NOMO-1 (cell line): Measurements from ENCODE around the gene ITPR1.

ENCODE experiments used
- DNase-seq, 2 experiments: peaks; one replicate each; lab custom pipeline; 2025; ENCODE audit not compliant: unreplicated experiment in 2 of 2; lab: John Stamatoyannopoulos, UW

Gene ITPR1

DNA sequence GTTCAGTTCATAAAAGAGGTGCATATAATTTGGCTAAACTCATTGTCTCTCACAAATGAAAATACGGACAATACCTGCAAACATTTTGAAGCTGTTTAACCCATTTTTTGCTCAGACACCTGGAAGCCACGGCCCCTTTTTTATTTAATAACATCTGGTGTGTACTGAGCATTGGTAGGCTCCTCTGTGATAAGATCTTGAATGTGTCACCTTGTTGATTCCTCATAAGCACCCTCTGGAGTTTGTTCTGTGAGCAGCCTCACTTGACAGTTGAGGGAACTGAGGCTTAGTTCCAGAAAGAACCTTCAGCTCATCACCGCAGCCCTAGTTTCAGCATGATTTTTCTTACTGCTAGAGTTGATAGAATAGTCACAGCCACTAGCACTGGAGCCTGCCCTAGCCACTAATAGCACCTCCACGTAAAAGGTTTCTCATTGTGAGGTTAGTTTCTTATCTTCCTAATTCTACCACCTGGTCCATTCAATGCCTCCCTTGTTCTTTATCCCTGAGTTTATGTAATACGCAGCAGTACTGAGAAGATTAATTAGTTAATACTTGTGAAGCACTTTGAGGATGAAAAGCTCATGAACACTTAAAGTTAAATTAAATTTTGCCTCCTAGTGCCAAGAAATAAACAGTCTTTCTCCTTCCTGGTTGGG is 71.9 kb downstream of the ITPR1 start:
- DNase-seq, result no peak

DNA sequence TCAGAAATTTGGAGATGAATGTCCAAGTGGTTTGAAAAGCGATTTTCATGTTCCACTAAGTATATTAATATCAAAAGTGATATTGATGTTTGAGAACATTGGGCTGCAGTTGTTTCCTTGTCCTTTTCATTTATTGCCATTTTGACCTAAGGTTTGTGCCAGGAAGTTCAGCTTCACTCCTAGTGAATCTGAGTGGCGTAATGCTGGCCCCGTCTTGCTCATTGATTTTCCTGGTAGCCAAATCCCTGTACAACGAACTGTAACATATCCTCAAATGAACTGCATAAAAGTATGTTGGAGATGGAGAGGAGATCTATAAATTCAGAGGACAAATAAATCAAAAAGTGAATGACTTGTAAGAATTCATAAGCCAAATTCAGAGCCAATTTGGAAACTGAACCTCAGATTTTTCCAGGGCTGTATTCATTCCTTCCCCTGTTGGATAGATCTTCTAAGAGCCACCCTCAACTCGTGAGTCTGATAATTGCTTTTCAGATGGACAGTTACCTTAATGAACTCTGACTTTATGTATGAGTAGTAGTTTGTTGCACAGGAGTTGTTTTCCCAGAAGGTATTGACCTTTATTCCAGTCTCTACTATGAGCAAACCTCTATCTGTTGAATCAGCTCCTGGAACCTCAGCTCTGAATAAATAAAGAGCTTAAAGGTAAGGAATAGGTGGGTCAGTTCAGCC is 72.8 kb downstream of the ITPR1 start:
- no peak for DNase-seq

DNA sequence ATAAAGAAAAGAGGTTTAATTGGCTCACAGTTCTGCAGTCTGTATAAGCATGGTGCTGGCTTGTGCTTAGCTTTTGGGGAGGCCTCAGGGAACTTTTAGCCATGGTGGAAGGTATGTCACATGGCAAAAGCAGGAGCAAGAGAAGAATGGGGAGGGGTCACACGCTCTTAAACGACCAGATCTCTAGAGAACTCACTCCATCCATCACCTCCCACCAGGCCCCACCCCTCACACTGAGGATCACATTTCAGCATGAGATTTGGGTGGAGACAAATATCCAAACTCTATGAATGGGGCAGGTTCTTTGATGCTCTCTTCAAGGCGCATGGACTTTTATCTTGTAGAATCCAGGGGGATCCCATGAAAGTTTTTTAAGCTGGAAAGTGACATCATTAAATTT is 75.7 kb downstream of the ITPR1 start:
- DNase-seq, result no peak

DNA sequence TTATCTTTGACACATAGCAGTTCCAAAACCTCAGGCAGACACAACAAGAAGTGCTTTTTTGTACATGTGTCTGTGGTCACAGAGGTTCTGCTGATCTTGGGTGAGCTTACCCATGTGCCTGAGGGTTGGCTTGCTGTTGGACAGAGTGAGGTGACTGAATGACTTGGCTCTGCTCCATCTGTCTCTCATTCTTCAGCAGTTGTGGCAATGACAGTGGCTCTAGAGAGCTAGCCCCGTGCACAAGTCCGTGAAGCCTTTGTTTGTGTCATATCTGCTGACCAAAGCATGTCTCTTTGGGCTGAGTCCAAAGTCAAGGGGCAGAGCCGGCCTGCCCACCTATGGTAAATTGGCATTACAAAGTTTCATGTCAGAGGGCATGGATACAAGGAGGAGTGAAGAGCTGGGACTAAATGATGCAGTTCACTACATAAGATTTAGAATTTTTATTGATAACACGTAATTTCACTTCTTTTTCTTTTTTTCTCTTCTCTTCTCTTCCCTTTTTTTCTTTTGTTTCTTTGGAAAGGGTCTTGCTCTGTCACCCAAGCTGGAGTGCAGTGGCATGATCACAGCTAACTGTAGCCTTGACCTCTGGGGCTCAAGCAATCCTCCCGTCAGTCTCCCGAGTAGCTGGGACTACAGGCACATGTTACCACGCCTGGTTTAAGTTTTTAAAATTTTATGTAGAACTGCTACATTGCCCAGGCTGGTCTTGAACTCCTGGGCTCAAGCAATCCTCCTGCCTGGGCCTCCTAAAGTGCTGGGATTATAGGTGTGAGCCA is 77.9 kb downstream of the ITPR1 start:
- no peak for DNase-seq

DNA sequence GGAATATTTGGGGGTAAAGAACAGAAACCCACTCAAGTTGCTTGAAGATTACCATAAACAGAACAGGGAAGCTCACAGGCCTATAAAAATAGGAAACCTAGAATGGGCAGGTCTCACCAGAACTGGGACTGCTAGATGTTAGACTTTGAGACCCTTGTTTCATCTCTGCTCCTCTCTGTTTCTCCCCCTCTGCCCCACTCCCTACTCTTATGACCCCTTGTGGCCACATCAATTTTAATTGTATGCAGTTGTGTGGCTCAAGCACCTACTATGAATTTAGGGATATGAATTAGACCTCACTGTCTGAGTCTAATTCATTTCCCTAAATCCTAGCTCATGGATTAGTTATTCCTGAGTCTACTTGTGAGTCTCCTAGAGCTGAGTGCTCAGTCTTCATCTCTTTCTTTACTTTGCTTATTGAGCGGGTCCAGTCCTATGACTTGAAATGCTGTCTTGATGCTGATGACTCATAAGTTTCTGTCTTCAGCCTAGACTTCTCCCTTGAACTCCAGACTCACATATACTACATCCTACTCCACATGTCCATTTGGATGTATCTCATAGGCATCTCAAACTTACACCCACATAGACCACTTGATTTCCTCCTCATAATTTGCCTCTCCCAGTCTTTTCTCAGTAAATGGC is 78.7 kb downstream of the ITPR1 start:
- DNase-seq, result peak in 1 of 2 experiments; percentile 7

DNA sequence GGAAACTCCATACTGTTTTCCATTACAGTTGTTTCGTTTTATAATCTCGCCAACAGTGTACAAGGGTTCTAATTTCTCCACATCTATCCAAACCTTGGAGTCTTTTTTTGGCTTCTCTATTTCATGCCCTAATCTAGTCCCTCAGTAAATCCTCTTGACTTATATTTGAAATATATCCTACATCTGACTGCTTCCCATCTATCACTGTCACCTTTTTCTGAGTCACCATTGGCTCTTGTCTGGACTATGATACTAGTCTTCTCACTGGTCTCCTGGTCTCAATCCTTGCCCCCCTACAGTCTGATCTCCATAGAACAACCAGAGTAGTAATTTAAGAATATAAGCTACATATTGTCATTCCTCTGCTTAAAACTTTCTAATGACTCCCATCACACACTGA is 80.0 kb downstream of the ITPR1 start:
- DNase-seq, result no peak

DNA sequence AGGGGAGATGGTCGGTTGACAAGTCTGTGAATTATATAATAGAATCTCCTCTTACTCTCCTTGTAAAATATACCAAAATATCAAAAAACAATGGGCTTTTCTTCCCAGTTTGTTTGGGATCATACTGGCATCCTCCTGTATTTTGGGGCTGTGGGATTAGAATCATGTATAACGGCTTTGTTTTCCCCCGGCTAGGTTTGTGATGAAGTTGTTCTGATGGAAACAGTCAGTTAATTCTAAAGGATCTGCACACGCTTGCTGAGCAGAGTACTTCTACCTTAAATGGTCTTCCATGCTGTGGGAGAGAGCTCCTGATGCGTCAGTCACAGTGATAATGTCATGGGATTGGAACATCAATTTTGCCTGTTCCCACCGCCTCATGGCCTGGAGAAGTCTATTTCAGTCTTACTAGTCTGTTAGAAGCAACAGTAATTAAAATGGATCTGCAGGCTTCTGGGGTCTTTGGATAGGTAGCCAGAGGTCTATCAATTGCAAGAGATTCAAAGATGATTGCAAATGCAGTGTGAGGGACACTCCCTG is 81.3 kb downstream of the ITPR1 start:
- DNase-seq, result no peak

DNA sequence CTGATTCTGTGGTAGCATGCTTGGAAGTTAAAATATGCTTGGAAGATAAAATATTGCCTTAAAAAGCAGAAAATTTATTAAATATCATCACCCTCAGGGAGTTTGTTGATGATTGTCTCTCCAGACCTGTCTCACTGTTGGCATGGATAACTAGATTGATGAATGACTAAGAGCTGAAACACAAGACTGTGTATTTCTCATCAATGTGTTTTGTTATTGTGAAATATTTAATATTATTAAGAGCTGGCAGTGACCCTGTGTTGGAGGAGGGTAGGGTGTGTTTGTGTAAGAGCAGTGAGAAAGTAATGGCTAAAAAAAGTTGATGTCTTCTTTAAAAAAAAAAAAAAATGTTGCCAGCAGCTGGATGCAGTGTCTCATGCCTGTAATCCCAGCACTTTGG is 82.2 kb downstream of the ITPR1 start:
- no peak for DNase-seq

DNA sequence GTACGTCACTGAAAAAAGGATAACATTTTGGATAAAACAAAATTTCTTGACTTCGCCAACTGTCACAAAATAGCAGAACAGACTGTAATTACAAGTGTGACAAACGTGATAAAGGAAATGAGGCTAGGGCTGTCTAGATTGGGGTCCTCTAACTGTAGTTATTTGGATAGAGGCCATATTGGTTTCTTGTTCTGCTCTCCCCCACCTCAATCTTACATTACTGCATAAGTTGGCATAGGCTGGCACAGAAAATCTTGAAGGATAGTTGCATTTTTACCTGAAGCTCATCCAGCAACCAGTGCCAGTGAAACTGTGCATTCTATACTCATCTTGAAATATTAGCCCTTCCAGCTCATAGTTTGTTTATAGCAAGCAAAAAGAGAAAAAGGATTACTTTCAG is 84.6 kb downstream of the ITPR1 start:
- DNase-seq, result no peak

DNA sequence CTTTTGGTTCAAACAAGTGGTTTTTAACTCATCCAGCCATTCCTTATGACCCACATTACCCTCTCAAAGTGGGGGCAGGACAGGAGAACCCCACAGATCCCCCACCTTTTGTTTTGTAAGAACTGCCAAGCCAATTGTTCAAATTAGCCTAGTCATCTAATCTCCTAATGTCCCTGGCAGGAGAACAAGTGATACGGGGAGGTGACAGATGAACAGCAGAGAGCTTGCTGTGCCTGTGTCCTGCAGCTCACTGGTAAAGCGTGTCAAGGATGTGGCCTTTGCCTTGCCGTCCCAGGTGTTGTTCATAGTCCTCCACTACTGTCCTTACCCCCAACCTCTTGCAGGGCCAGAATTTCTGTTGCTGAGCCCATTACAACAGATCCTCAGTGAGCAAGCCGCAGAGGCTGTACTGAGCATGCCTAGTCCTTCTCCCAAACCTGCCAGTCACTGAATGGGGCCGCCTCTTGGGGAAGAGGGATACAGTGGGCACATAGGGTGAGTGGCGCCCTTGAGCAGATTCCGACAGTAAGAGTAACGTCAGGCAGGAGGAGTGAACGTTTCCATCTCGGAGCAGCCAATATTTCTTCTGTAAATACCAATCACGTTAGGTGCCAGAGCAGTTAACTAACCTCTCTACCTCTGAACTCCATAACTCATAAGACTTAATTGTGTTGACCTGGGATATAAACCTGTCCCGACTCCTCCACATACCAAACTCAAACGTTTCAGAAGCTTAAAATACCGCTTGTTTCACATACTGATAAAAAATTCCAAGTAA is 87.4 kb downstream of the ITPR1 start:
- no peak for DNase-seq

DNA sequence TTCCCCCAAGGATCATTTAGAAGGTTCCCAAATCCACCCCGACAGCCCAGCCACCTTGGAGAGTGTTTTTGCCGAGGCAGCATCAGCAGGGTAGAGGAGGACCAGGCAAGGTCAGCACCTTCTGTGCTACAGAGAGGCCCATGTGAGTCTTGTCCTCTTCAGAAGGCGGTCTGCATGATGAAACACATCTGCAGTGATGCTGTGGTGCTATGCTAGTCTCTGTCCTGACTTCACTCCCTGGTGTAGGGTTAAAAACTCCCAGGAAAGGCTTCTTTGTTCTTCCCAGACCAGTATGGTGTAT is 87.9 kb downstream of the ITPR1 start:
- no peak for DNase-seq

DNA sequence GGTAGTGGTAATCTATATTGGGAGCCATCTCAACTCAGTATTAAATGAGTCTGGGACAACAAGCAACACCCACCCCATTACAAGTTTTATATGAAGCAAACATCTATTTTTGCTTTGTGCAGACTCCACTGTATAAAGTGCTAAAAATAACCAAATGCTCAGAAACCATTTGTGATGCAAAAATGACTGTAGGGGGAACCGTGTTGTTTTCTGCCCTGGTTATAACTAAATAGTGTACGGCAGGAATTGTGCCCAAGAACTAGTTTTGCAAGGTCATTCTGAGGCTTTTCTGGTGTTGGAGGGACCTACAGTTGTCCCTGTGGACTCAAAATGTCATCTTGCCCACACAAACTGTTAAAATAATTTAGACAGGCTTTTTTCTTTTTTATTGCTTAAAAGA is 88.3 kb downstream of the ITPR1 start:
- DNase-seq, result no peak

DNA sequence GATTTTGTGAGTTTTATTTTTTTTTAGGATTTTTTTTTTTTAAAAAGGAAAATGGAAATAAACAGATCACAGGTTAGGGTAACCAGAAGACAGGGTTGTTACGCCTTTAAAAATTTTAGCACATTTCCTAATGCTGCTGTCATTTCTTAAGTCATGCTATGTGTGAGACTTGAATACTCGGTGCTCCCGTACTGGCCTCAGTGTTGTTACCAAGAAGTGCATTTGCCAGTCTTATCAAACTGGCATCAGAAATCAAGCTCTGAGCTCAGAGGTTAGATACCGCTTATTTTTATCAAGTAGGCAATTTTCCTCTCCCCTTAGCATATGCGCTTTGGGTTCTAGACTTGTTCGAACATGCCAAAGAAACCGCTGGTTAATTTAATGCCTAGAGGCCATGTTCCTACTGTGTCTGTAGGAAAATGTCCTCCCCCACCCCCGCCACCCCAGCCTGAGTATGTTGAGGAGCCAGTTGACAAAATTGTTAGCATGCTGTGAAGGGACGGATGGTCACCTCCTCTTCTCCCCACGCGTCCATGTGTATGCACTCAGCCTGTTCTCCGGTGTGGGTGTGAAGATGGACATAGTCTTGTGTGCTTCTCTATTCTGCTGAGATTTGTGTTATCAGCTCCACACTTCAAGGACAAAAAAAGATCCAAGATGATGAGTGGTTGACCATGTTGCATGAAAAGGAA is 88.9 kb downstream of the ITPR1 start:
- no peak for DNase-seq

DNA sequence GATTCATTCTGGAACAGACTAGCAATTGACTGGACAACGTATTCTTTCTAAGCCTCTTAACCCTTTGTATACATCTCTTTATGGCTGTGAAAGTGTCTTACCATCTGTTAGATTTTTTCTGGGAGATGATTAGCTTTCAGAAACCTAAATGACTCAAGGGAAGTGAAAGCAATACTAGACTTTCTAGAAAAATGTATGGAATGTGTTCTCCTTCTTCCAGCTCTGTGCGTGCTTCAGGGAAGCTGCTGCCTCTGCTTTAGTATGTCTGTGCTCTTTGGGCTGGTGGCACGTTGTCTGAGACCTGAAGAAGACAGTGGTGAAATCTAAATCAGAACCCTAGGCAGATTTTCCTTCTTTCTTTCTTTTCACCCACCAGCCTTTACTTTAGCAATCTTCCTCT is 89.5 kb downstream of the ITPR1 start:
- no peak for DNase-seq

DNA sequence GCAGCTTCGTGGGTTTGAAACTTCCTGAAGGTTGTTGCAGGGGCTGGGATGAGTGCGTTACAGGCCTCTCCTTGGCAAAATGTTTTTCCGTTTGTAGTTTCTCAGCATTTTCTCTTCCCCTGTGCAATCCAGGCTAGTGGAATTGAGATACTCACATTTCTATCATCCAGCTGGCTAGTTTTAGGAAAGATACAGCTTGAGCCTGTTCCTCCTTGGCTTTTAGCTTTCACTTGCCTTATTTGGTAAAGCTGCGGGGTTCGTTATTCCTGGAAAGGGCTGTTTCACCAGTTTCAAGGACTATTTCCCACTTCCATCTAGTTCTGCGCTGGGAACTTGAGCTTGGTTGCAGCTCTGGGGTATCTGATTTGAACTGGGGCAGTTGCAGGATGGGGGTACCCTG is 90.3 kb downstream of the ITPR1 start:
- no peak for DNase-seq

DNA sequence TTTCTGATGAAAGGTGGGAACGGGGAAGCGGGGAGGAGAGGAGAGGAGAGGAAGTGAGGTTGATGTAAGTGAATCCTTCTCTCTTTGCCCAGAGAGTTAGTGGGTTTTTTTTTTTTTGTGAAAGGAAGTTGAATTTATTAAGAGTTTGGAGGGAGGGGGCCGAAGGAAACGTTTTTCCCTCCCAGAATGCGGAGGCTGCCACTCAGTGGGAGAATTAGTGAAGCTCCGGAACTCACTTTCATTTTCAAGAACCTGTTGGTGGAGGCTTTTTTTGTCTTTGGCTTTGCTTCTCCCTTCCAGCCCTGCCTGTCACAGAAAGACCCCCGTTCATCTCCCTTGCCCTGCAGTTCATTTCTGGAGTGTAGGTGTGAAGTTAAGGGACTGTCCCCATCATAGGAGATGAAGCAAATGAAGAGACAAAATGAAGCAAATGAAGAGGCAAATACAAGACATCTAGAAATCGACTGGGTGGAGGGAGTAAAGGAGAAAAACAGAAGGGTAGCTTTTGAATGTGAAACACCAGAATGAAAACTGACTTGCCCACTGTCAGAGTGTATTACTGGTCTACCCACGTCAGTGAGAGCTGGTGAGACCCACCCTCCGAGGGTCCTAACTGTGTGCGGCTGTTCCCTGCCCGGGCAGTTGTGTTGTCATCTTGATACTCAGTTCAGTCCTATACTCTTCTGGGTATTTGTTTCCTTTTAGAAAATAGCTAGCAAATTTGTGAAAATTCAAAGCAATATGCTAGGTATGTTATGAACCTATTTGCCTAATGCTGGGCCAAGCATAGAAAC is 91.5 kb downstream of the ITPR1 start:
- peak; percentile 51 to 62 for DNase-seq

DNA sequence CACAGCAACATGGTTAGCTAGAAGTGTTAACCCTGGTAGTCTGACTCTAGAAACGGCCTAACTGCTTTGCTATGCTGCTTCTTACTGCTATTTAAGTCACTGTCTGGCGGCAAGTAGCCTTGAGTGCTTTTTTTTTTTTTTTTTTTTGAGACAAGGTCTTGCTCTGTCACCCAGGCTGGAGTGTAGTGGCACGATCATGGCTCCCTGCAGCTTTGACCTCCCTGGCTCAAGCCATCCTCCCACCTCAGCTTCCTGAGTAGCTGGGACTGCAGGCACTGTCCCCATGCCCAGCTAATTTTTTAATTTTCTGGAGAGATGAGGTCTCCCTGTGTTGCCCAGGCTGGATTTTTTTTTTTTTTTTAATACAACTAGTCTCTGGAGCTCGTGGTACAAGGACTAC is 93.2 kb downstream of the ITPR1 start:
- no peak for DNase-seq

DNA sequence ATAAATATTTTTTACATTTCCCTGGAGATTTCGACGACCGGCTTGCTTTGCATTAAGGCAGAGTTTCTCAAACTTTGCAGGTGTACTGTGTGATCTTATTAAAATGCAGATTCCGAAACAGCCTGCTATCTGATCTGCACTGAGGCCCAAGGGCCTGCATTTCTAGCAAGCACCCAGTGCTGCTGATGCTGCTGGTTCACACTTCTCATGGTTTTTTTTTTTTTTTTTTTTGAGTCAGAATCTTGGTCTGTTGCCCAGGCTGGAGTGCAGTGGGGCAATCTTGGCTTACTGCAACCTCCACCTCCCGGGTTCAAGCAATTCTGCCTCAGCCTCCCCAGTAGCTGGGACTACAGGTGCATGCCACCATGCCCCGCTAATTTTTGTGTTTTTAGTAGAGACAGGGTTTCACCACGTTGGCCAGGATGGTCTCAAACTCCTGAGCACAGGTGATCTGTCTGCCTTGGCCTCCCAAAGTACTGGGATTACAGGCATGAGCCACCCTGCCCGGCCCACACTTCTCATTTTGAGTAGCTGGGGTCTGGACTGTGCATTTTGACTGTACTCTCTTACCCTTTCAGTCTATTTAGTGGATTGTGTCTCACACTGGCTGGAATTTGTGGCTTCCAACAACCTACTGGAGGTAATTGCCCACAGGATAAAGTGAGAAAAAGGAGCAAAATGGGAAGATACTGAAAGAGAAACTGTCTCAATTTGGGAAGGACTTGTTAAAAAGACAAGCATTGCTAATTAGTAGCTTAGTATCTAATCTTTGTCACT is 94.1 kb downstream of the ITPR1 start:
- DNase-seq, result no peak

DNA sequence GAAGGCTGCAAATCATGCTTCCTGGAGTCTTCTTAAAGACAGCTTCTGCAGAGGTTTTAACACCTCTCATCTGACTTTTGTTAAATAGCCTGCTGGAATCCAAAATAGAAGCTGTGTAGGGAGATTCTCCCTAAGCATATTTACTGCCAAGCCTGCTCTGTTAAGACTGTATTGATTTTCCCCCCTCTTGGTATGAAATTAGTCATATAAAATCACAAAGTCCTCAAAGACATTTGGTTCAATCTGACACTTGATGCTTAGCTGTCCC is 94.6 kb downstream of the ITPR1 start:
- DNase-seq, result no peak
